K562 (cell line): Measurements from ENCODE around the gene ASB13. TPM values are rescaled to one million over a fixed set of nuclear protein-coding genes. Genes with fewer than 3 reads are reported as not detected.

ENCODE experiments used
- ATAC-seq: fragments of 200-7000 bp; cut with Tn5 transposase; 3 replicates; pipeline ENCODE4 v1.9.1; 2020; ENCODE audit warnings: moderate library complexity
- BruUV-seq: library from RNA; stranded (reverse); fragments of 400-500 nt; replicated peaks from 2 replicates; lab custom pipeline; 2021; lab: Mats Ljungman, UMichigan
- CTCF ChIA-PET: fragments of 300-600 bp; formaldehyde crosslinking; extraction: SDS; loops from one replicate; lab custom pipeline; 2021; ENCODE audit warnings: low intra/inter-chr PET ratio; lab: Yijun Ruan, JAX
- POLR2A ChIA-PET: fragments of 300-600, 350-650 bp; sonication (Branson Sonifier 250); formaldehyde crosslinking; extraction: SDS; loops from one replicate; lab custom pipeline; 2021; ENCODE audit warnings: antibody characterized with exemption, inconsistent platforms; lab: Yijun Ruan, JAX
- DNase-seq, 4 experiments: peaks; one replicate each; pipeline versions ENCODE4 v3.0.0 to v3.0.0-alpha.2; 2011 to 2018; ENCODE audit warnings: low spot score in 3 of 4, mixed read lengths in 3 of 4; ENCODE audit errors: extremely low read depth in 1 of 4
- FAIRE-seq: peaks from 2 replicates; lab custom pipeline; 2011; peaks lifted over from hg19 to GRCh38; lab: Jason Lieb, UNC
- H2AFZ ChIP-seq: 2 replicates; pipeline ENCODE4 v1.6.0; 2011; ENCODE audit warnings: low read depth, low read length, control low read depth, inconsistent platforms
- H3K27ac ChIP-seq: fragments of 200-600 bp; 3 replicates; pipeline ENCODE4 v1.8.0; 2011; ENCODE audit warnings: low read depth, mild to moderate bottlenecking, control low read depth, inconsistent platforms, low read length, moderate library complexity, mixed read lengths; ENCODE audit errors: extremely low read depth
- H3K27me3 ChIP-seq, 2 experiments: fragments of 300-600 bp in 1 of 2; 2 replicates in 1 of 2; 3 replicates in 1 of 2; pipeline versions ENCODE4 v1.6.0 to v1.8.0; 2011; ENCODE audit warnings: inconsistent platforms in 2 of 2, low read length in 2 of 2, mild to moderate bottlenecking in 1 of 2, mixed read lengths in 1 of 2, moderate library complexity in 1 of 2; ENCODE audit not compliant: control insufficient read depth in 2 of 2, insufficient read depth in 2 of 2
- H3K36me3 ChIP-seq: fragments of 300-600 bp; 3 replicates; pipeline ENCODE4 v1.8.0; 2011; ENCODE audit warnings: mild to moderate bottlenecking, low read length, inconsistent platforms; ENCODE audit not compliant: control insufficient read depth, insufficient read depth
- H3K4me1 ChIP-seq, 2 experiments: fragments of 200-600 bp in 1 of 2; replicated peaks in 1 of 2; 2 replicates in 1 of 2; 3 replicates in 1 of 2; pipeline versions ENCODE4 v1.5.1 to v1.8.0; 2011; ENCODE audit warnings: inconsistent platforms in 2 of 2, low read length in 2 of 2, mild to moderate bottlenecking in 1 of 2, mixed read lengths in 1 of 2, moderate library complexity in 1 of 2; ENCODE audit not compliant: control insufficient read depth in 2 of 2, insufficient read depth in 2 of 2
- H3K4me2 ChIP-seq: 2 replicates; pipeline ENCODE4 v1.6.1; 2011; ENCODE audit warnings: low read length, control low read depth, inconsistent platforms, mixed read lengths; ENCODE audit not compliant: insufficient read depth
- H3K4me3 ChIP-seq: fragments of 200-600 bp; sonication (generic), shearing (Covaris generic); 2 replicates; pipeline ENCODE4 v1.5.1; 2016; ENCODE audit warnings: control low read depth, inconsistent platforms
- H3K79me2 ChIP-seq: fragments of 200-600 bp; 3 replicates; pipeline ENCODE4 v1.8.0; 2011; ENCODE audit warnings: low read length, inconsistent platforms; ENCODE audit not compliant: control insufficient read depth, insufficient read depth
- H3K9ac ChIP-seq, 2 experiments: 2 replicates each; pipeline versions ENCODE4 v1.6.0 to v1.6.1; 2011; ENCODE audit warnings: low read depth in 2 of 2, low read length in 2 of 2, control low read depth in 1 of 2, inconsistent platforms in 1 of 2, mild to moderate bottlenecking in 1 of 2, mixed read lengths in 1 of 2; ENCODE audit not compliant: insufficient read depth in 1 of 2
- H3K9me1 ChIP-seq: one replicate; pipeline ENCODE4 v1.6.0; 2011; ENCODE audit warnings: inconsistent platforms, mild to moderate bottlenecking, low read length, moderate library complexity; ENCODE audit not compliant: control insufficient read depth, insufficient read depth
- H3K9me3 ChIP-seq: replicated peaks from 2 replicates; pipeline ENCODE4 v1.5.1; 2011; ENCODE audit warnings: low read depth, low read length, inconsistent platforms; ENCODE audit not compliant: control insufficient read depth, insufficient read depth
- H4K20me1 ChIP-seq: replicated peaks from 2 replicates; pipeline ENCODE4 v1.6.1; 2011; ENCODE audit warnings: low read length, inconsistent platforms, mixed read lengths; ENCODE audit not compliant: control insufficient read depth, insufficient read depth
- HCFC1 ChIP-seq: IDR thresholded peaks from 2 replicates; pipeline ENCODE4 v1.6.1; 2012; ENCODE audit warnings: low read depth, low read length, improper control_type of control experiment
- NR2F6 ChIP-seq: fragments of 450-650 bp; formaldehyde crosslinking; IDR thresholded peaks from 2 replicates; pipeline ENCODE4 v1.4.0; 2020; ENCODE audit warnings: mild to moderate bottlenecking
- RBM34 ChIP-seq: fragments of 200-400 bp; formaldehyde crosslinking; IDR thresholded peaks from 2 replicates; pipeline ENCODE4 v1.6.1; 2018; ENCODE audit warnings: low read length, borderline replicate concordance; ENCODE audit not compliant: insufficient read depth
- ZNF609 ChIP-seq: sonication (generic); formaldehyde crosslinking; IDR thresholded peaks from 2 replicates; pipeline ENCODE4 v1.8.1; 2023; ENCODE audit warnings: missing genetic modification reagents, mild to moderate bottlenecking, borderline replicate concordance
- WGBS: fragments of 100-300 bp; shearing (Covaris generic); methylation state at CpG from one replicate; pipeline ENCODE4 v1.1.6; 2016; ENCODE audit warnings: low coverage, mixed read lengths; ENCODE audit not compliant: insufficient coverage; ENCODE audit errors: missing lambda C conversion rate; 5-methylcytosine and 5-hydroxymethylcytosine counted together
- in situ Hi-C: fragments of 300-500 bp; cut with MboI; formaldehyde crosslinking; loops from 4 replicates; pipeline ENCODE4 v1.15.0; 2018; ENCODE audit warnings: inconsistent platforms, mixed read lengths
- intact Hi-C: fragments of 100-400 bp; cut with micrococcal nuclease; formaldehyde crosslinking; loops from 2 replicates; pipeline ENCODE4 v1.14.2; 2022
- polyA plus RNA-seq, 8 experiments: library from polyadenylated mRNA; depleted of rRNA in 4 of 8; stranded (reverse) in 5 of 8; unstranded in 3 of 8; fragments of >200 nt; fragmentation: Nextera tagmentation in 2 of 8; fragmentation: Illumina TruSeq in 1 of 8; extraction: Ambion mirVana in 2 of 8; extraction: Trizol in 1 of 8; gene quantifications; 2 replicates each; pipeline versions ENCODE4 v1.2.1 to v1.2.3, GENCODE V29; 2011 to 2014; ENCODE audit warnings: inconsistent platforms in 1 of 8, missing spikeins in 1 of 8
- total RNA-seq, 7 experiments: library from RNA; depleted of rRNA in 6 of 7; stranded (reverse); fragments of >200 nt in 6 of 7; fragmentation: Illumina TruSeq in 2 of 7; extraction: Trizol in 2 of 7; gene quantifications; 2 replicates each; pipeline versions ENCODE4 v1.2.1 to v1.2.3, GENCODE V29; 2011 to 2021; ENCODE audit warnings: low replicate concordance in 1 of 7

Gene ASB13
- total and polyA plus RNA-seq, 9 of the 15 experiments (the other 6 are each of a cell fraction or from before 2014, with no cell fraction given), result 5.2 to 28.8 (median 16.9) TPM

GRCh38 chr10:5616836-5617235 is 49.6 kb downstream of the ASB13 start:
- Histone ChIP-seq H3K4me2 (no peak overlapping the region), H3K9ac (no peak overlapping the region; a peak in 1 of 4 replicates), H3K27me3 (no peaks in the 10 kb centered on the region), H2AFZ (no peak overlapping the region), H3K27ac (no peak overlapping the region), H3K4me1 (peaks cover 0 to 8% of the 10 kb centered on the region in 2 experiments; a peak in 2 of 5 replicates), H3K79me2 (no peaks in the 10 kb centered on the region), H3K4me3 (no peak overlapping the region), H3K36me3 (no peaks in the 10 kb centered on the region), H4K20me1 (no peaks in the 10 kb centered on the region), H3K9me1 (no peaks in the 10 kb centered on the region), H3K9me3 (no peaks in the 10 kb centered on the region)
- WGBS, result 39% methylated on average over 6 of the region's 6 CpGs
- no peak for TF ChIP-seq NR2F6 (CRISPR knock-in tag)
- no peak for TF ChIP-seq RBM34
- TF ChIP-seq ZNF609, result no peak
- no peak for TF ChIP-seq HCFC1
- intact Hi-C loops, result no loop called here
- DNase-seq (no peak), ATAC-seq (no peak; the same call in 2 of the 3 replicates), FAIRE-seq (peak; percentile 6)
- no TSS peak for BruUV-seq
- in situ Hi-C loops, result no loop called here
- CTCF ChIA-PET, result no interaction called here
- POLR2A ChIA-PET, result interaction anchor here (1.3 kb wide), 1 partner anchor 156 kb away, joined by 3 read pairs; no protein-coding TSS in a partner anchor
